Esophagus squamous epithelium (tissue), 5 donors: ENCODE results near the gene GAMT. TPM values are rescaled to one million over a fixed set of nuclear protein-coding genes. Genes with fewer than 3 reads are reported as not detected.
"Not testable (repeated sequence)": the region's sequence is repeated elsewhere in the genome, so short reads cannot be mapped to it uniquely, and the experiment has no call there.

Source experiments
- DNase-seq: peaks from one replicate; lab custom pipeline; 2025; lab: John Stamatoyannopoulos, UW
- H3K27ac ChIP-seq, 4 donors: fragments of 200-600 bp; sonication (generic); one replicate each; pipeline ENCODE4 v1.5.1; 2016 to 2019; ENCODE audit warnings: mild to moderate bottlenecking in 1 of 4
- H3K27me3 ChIP-seq, 4 donors: fragments of 200-600 bp; sonication (generic); 1 replicate in 3 of 4; 2 replicates in 1 of 4; pipeline versions ENCODE4 v1.5.1 to v1.6.0; 2017 to 2021; ENCODE audit warnings: antibody characterized with exemption in 1 of 4
- H3K36me3 ChIP-seq, 3 donors: fragments of 200-600 bp; sonication (generic); one replicate each; pipeline ENCODE4 v1.5.1; 2016 to 2019
- H3K4me1 ChIP-seq, 3 donors: fragments of 200-600 bp; sonication (generic); one replicate each; pipeline ENCODE4 v1.5.1; 2017 to 2019
- H3K4me3 ChIP-seq, 4 donors: fragments of 200-600 bp; sonication (generic); 1 replicate in 3 of 4; 2 replicates in 1 of 4; pipeline ENCODE4 v1.5.1; 2016 to 2019; ENCODE audit warnings: mild to moderate bottlenecking in 2 of 4, moderate library complexity in 1 of 4
- H3K9me3 ChIP-seq, 3 donors: fragments of 200-600 bp; sonication (generic); one replicate each; pipeline ENCODE4 v1.5.1; 2016 to 2019
- POLR2A ChIP-seq, 4 donors: fragments of 450-650 bp; IDR thresholded peaks; one replicate each; pipeline ENCODE4 v1.6.1; 2017; ENCODE audit warnings: antibody characterized with exemption in 4 of 4, mild to moderate bottlenecking in 4 of 4, moderate library complexity in 3 of 4
- WGBS, 2 donors: methylation state at CpG; one replicate each; pipeline ENCODE4 v1.1.5; 2018; 5-methylcytosine and 5-hydroxymethylcytosine counted together
- intact Hi-C: fragments of 100-400 bp; cut with DNase I; formaldehyde crosslinking; loops from one replicate; pipeline ENCODE4 v1.15.0; 2022
- total RNA-seq, 4 donors: library from RNA; depleted of rRNA; stranded (reverse); fragments of >200 nt; gene quantifications; one replicate each; pipeline ENCODE4 v1.1.0, GENCODE V29; 2016
- TF ChIP-seq, protein P1 (sequence below), 6 experiments: fragments of 450-650 bp in 4 of 6; fragments of 200-600 bp in 2 of 6; sonication (generic) in 2 of 6; IDR thresholded peaks; one replicate each; pipeline ENCODE4 v1.5.1; 2016 to 2019; ENCODE audit warnings: antibody characterized with exemption in 6 of 6, mild to moderate bottlenecking in 4 of 6, moderate library complexity in 4 of 6
- donor health status: DM: yes; HTN: yes; CAD: no.

Gene GAMT
- total RNA-seq, 4 donors from 2014 or later: 2.4 to 40.0 (median 13.1) TPM

DNA sequence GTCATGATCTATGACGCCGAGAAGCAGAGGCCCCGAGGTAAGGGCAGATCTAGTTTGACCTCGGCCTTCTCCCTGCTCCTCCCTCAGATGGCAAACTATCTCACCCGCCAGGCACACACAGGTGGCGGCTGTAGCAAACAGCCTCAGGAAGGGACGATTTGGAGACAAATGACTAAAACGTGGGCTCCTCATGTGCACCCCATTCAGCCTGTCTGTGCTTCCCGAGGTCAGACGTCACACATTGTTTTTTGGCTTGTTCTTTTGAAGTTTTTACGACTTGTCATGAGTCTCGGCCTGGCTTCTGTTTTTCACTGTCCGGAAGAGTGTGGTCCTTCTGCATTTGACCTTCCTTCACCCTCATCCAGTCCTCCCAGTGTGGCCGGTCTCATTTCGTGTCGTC, 21.0 kb upstream of the GAMT start:
- no peaks in the 10 kb centered on the region for H3K27me3 ChIP-seq
- H3K36me3 ChIP-seq: peaks cover 41 to 100% (median 50%) of the 10 kb centered on the region in 3 donors
- no peak for TF ChIP-seq POLR2A (IDR thresholded peaks at IDR 0.05)
- TF ChIP-seq, protein P1, sequence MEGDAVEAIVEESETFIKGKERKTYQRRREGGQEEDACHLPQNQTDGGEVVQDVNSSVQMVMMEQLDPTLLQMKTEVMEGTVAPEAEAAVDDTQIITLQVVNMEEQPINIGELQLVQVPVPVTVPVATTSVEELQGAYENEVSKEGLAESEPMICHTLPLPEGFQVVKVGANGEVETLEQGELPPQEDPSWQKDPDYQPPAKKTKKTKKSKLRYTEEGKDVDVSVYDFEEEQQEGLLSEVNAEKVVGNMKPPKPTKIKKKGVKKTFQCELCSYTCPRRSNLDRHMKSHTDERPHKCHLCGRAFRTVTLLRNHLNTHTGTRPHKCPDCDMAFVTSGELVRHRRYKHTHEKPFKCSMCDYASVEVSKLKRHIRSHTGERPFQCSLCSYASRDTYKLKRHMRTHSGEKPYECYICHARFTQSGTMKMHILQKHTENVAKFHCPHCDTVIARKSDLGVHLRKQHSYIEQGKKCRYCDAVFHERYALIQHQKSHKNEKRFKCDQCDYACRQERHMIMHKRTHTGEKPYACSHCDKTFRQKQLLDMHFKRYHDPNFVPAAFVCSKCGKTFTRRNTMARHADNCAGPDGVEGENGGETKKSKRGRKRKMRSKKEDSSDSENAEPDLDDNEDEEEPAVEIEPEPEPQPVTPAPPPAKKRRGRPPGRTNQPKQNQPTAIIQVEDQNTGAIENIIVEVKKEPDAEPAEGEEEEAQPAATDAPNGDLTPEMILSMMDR (IDR thresholded peaks at IDR 0.05): no peak
- no peaks in the 10 kb centered on the region for H3K9me3 ChIP-seq
- H3K4me1 ChIP-seq: peaks cover 5 to 47% (median 14%) of the 10 kb centered on the region in 3 donors
- DNase-seq: no peak
- no peak overlapping the region for H3K27ac ChIP-seq
- H3K4me3 ChIP-seq: no peak overlapping the region
- WGBS, 2 donors: 75 to 76% methylated on average over 14 to 16 of the region's 16 CpGs
- intact Hi-C loops: no loop called here

DNA sequence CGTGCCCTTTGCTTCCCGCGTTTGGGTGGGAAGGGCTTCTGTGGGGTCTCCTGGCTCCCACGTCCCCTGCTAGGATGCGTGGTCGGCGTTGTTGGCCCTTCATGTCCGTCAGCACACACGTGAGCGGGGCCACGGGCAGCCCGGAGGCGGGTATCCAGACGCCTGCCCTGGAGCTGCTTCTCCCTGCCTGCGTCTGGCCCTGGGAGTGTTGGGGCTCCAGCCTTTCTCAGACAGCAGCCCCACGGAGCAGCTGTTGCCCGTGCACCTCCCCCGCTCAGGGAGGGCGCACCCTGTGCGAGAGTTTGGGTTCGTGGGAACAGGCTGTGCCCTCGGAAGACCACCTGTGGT, 20.6 kb upstream of the GAMT start:
- DNase-seq: no peak
- no peak overlapping the region for H3K4me3 ChIP-seq
- peaks cover 41 to 100% (median 47%) of the 10 kb centered on the region in 3 donors for H3K36me3 ChIP-seq
- TF ChIP-seq POLR2A (IDR thresholded peaks at IDR 0.05): no peak
- TF ChIP-seq, protein P1 (IDR thresholded peaks at IDR 0.05): no peak
- H3K27ac ChIP-seq: no peak overlapping the region
- 100% methylated on average over 2 of the region's 22 CpGs; no CpG with 5 or more reads in 1 of the 2 donors for WGBS, 2 donors
- intact Hi-C loops: no loop called here
- H3K4me1 ChIP-seq: peaks cover 10 to 52% (median 17%) of the 10 kb centered on the region in 3 donors
- no peaks in the 10 kb centered on the region for H3K9me3 ChIP-seq
- H3K27me3 ChIP-seq: no peaks in the 10 kb centered on the region

DNA sequence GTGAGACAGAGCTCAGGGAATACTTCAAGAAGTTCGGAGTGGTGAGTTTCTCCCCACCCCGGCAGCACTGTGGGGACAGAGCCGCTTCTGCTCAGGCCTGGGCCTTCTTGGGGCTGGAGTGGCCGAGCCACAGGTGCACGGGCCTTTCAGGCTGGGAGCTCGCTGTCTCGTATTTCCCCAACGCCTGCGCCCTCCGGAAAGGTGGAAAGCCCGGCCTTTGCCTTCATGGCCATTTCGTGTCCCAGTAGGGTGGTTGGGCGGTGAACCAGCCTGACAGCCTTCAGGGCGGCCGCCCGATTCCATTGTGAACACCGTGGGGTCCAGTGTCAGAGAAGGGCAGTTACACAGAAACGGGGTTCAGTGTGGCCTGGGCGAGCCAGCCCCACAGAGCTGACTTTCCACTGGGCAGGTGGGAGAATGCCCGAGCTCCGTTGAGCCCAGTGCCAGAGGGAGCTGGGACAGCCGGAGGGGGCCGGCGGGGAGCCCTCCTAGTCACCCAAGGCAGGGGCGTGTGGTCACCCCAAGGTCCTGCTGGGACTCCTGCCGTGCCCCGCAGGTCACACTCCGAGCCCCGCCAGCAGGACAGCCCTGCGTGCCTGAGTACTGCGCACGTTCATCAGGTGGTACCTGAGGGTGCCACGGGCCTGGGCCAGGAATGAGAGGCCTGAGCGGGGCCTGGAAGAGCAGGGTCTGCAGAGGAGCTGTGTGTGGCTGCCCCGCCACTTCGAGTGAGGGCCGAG, 20.0 kb upstream of the GAMT start:
- Histone ChIP-seq H3K9me3 (no peaks in the 10 kb centered on the region), H3K4me3 (no peak overlapping the region), H3K36me3 (peaks cover 41 to 94% (median 47%) of the 10 kb centered on the region in 3 donors), H3K4me1 (peaks cover 15 to 57% (median 23%) of the 10 kb centered on the region in 3 donors), H3K27me3 (no peaks in the 10 kb centered on the region), H3K27ac (no peak overlapping the region)
- intact Hi-C loops: no loop called here
- WGBS, 2 donors: 88 to 93% methylated on average over 7 to 13 of the region's 37 CpGs
- TF ChIP-seq, protein P1 (IDR thresholded peaks at IDR 0.05): no peak
- TF ChIP-seq POLR2A (IDR thresholded peaks at IDR 0.05): no peak
- DNase-seq: no peak

DNA sequence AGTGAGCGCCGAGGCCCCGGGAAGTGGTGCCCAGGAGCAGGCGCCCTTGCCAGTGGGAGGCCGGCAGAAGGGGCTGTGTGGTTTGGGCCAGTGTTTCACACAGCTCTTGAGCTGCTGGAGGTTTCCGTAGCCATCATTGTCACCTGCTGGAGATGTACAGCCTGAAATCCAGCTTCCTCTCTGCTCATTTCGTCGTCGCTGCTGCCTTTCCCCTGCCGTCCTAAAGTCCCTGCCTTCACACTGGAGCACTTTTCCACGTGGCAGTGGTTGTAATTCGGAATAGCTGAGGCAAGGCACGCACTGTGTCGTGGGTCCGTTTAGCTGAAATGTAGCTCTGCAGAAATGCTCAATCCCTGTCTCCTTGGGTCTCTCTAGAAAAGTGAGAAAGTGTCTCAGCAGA, 19.2 kb upstream of the GAMT start:
- H3K27me3 ChIP-seq: no peaks in the 10 kb centered on the region
- 85 to 90% methylated on average over 6 to 13 of the region's 15 CpGs for WGBS, 2 donors

DNA sequence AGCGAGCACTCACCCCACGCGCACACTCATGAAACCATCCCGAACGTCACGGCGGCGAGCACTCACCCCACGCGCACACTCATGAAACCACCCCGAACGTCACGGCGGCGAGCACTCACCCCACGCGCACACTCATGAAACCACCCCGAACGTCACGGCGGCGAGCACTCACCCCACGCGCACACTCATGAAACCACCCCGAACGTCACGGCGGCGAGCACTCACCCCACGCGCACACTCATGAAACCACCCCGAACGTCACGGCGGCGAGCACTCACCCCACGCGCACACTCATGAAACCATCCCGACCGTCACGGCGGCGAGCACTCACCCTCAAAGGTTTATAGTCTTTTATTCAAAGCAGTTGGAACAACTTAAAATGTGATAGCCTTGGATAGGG, 18.7 kb upstream of the GAMT start:
- DNase-seq, H3K4me3 ChIP-seq, H3K9me3 ChIP-seq, H3K27me3 ChIP-seq, intact Hi-C loops, H3K27ac ChIP-seq: not testable (repeated sequence)
- peaks cover 27 to 58% (median 31%) of the 10 kb centered on the region in 3 donors for H3K4me1 ChIP-seq
- H3K36me3 ChIP-seq: peaks cover 41 to 81% (median 47%) of the 10 kb centered on the region in 3 donors
- 100% methylated on average over 2 of the region's 43 CpGs; no CpG with 5 or more reads in 1 of the 2 donors for WGBS, 2 donors

More for the DNA sequence above, 19.2 kb upstream of the GAMT start:
- Histone ChIP-seq H3K36me3 (peaks cover 41 to 86% (median 47%) of the 10 kb centered on the region in 3 donors), H3K9me3 (no peaks in the 10 kb centered on the region), H3K27ac (no peak overlapping the region), H3K4me1 (peaks cover 23 to 58% (median 30%) of the 10 kb centered on the region in 3 donors), H3K4me3 (no peak overlapping the region)
- TF ChIP-seq POLR2A (IDR thresholded peaks at IDR 0.05): no peak
- TF ChIP-seq, protein P1 (IDR thresholded peaks at IDR 0.05): no peak
- intact Hi-C loops: no loop called here
- DNase-seq: no peak
